Right renal cortex interstitium (tissue), 3 donors: Measurements from ENCODE around the gene HOMEZ. TPM values are rescaled to one million over a fixed set of nuclear protein-coding genes. Genes with fewer than 3 reads are reported as not detected.
"Not testable (repeated sequence)": the region's sequence is repeated elsewhere in the genome, so short reads cannot be mapped to it uniquely, and the experiment has no call there.

Source experiments
- DNase-seq, 3 donors: peaks; one replicate each; pipeline ENCODE4 v3.0.0-alpha.2; 2013; ENCODE audit warnings: low read depth in 3 of 3, low spot score in 2 of 3
- polyA plus RNA-seq, 3 donors: library from polyadenylated mRNA; unstranded; fragments of 120-200 nt; gene quantifications; one replicate each; pipeline ENCODE4 v1.2.1, GENCODE V29; 2013; ENCODE audit not compliant: insufficient read length in 3 of 3

The HOMEZ gene
- 10 to 100 TPM; 26.5 to 28.1 (median 26.9) TPM for polyA plus RNA-seq

GRCh38 chr14:23286020-23286901 is at the start of gene HOMEZ:
Gene HOMEZ, minus strand, starts transcription at chr14:23286132. Its CDS starts 180 bp downstream, at chr14:23285952.
- DNase-seq = peak; percentile 91 to 92 (median 92)

GRCh38 chr14:23335623-23336022 is 49.7 kb upstream of the HOMEZ start:
- DNase-seq = no peak

DNA sequence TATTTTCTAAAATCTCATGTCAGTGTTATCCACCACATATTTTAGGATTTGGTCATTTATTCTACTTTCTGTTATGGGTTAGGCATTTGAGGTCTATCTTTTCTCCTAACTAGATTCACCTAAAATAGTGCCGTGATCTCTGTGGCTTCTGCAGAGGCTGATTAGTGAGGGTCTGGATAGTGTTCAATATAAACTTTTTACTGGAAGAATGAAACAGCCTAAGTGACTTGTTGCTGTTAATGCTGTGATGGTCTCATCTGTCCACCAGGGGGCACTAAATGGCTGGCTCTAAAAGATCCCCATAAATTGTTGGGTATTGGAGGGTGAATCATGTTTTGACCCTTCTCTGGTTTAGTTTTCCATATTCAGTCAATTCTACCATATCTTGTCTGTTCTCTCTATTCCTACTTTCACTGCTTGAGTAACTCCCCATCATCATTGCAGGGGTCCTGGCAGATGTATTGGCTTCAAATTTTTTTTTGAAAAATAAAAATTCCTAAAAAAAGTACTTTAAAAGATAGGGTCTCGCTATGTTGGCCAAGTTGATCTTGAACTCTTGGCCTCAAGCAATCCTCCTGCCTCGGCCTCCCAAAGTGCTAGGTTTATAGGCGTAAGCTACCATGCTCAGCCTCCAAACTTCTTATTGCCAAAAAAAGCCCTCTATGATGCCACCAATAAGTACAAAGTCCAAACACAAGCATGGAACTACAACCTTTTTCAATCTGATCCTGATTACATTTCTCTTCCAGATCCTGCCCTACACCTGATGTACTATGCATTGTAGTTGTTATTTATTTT is 42.2 kb upstream of the HOMEZ start:
- peak in 2 of 3 donors; percentile 61 to 69 for DNase-seq

DNA sequence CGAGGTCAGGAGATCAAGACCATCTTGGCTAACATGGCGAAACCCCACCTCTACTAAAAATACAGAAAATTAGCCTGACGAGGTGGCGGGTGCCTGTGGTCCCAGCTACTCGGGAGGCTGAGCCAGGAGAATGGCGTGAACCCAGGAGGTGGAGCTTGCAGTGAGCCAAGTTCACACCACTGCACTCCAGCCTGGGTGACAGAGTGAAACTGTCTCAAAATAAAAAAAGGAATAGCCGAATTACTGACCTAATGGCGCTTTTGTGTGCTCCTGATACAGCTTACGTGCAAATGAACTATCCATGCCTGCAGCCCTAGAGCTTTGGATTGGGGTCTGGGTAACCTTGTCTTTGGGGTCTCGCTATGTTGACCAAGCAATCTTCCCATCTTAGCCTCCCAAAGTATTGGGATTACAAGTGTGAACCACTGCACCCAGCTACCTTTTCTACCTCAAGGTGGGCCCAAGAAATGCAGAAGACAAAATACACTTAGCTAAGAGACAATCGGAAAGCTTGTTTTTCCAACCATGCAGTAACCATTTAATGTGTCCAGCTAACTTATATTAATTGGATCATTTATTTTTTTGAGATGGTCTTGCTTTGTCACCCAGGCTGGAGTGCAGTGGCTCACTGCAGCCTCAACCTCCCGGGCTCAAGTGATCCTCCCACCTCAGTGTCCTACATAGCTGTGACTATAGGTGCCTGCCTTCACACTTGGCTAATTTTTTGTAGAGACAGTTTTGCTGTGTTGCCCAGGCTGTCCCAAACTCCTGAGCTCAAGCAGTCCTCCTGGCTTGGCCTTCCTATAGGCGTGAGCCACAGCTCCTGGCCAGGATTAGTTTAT is 40.8 kb upstream of the HOMEZ start:
- DNase-seq = no peak

DNA sequence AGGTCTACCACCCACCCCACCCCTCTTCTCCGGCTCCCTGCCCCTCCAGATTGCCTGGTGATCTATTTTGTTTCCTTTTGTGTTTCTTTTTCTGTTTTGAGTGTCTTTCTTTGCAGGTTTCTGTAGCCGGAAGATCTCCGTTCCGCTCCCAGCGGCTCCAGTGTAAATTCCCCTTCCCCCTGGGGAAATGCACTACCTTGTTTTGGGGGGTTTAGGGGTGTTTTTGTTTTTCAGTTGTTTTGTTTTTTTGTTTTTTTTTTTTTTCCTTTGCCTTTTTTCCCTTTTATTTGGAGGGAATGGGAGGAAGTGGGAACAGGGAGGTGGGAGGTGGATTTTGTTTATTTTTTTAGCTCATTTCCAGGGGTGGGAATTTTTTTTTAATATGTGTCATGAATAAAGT is 39.8 kb upstream of the HOMEZ start:
- DNase-seq = not testable (repeated sequence)

- no peak for DNase-seq
These were observed 39.1 kb upstream of the HOMEZ start for GRCh38 chr14:23324993-23325392.

DNA sequence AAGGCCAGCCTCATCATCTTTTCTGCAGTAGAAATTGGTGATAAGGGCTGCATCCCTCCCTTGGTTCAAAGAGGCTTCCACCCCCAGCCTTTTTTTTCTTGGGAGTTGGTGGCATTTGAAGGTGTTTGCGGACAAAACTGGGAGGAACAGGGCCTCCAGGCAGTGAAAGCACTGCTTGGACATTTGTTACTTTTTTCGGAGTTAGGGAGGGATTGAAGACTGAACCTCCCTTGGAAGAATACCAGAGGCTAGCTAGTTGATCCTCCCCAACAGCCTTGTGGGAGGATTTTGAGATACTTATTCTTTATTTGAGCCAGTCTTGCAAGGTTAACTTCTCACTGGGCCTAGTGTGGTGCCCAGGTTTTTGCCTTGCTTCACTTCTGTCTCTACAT is 38.5 kb upstream of the HOMEZ start:
- DNase-seq = no peak

- no peak for DNase-seq
These were observed 38.0 kb upstream of the HOMEZ start for GRCh38 chr14:23323838-23324454.

- no peak for DNase-seq
These were observed 36.9 kb upstream of the HOMEZ start for GRCh38 chr14:23322568-23323517.

- no peak for DNase-seq
These were observed 35.9 kb upstream of the HOMEZ start for GRCh38 chr14:23321572-23322547.

DNA sequence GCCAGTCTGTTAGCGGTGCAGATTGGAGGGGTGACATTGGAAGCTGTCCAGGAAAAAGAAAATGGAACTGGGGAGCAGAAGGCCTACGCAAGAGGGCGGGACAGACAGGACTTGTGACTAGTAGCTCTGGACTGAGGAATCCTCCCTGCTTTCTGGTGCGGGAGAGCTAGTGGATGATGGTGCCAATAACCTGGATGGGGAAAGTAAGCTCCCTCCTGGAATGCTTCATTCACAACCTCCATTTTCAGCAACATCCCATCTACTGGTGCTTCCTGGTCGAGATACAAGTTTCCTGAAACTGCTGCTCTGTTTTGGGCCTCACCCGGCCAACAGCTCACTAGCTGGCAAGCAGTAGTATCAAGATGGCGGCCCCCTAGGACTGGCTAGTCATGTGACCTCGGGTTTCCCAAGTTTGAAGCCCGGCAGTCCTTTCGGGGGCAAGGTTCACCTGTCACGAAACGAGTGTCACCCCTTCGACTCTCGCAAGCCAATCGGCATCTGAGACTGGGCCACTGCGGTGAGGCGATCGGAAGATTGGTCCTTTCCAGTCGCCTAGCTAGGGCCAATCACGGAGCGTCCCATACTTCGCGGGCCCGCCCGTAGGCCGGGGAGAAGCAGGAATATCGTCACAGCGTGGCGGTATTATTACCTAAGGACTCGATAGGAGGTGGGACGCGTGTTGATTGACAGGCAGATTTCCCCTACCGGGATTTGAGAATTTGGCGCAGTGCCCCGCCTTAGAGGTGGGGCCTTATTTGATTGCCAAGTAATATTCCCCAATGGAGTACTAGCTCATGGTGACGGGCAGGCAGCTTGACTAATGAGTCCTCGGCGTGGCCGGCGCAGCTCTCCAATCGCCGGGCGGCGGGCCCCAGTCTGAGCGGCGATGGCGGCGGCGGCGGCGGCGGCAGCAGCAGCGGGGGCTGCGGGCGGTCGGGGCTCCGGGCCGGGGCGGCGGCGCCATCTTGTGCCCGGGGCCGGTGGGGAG is 34.9 kb upstream of the HOMEZ start, which contains the start of gene PABPN1:
TSS of gene PABPN1 (plus strand) at position 874 of the 988 bp plus-strand sequence. CDS start at position 887, 13 bp downstream.
- DNase-seq = peak; percentile 100

- DNase-seq = no peak
These were observed 34.0 kb upstream of the HOMEZ start for GRCh38 chr14:23319746-23320583.

DNA sequence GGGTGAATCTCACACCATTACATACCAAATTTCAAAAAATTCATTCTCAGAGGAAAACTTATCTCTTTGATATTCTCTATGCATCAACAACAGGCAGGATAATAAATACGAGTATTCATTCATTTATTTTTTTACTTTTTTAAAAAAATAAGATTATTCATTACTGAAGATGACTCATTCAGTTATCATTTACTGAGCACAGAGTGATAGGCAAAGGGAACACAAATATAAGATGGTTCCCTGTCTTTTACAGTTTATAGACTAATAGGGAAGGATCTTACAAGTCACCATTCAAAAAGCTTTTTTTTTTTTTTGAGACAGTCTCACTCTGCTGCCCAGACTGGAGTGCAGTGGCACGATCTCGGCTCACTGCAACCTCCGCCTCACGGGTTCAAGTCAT is 30.4 kb upstream of the HOMEZ start:
- no peak for DNase-seq

DNA sequence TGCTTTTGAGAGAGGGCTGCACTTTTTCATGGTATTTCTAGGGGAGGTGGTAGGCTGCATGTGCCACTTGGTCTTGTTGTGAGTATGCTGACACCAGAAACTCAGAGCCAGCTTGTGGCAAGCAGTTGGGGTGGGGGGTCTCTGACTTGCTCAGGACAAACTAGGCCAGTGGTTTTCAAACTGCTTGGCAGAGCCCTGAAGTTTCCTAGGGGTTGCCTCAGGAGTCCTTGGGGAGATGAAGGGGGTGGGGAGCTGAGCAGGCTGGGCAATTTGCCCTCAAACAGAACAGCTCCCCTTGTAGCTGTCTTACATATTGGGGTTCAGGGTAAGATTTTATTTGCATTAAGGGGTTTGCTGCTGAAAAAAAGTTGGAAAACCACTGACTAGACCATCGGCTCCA is 24.6 kb upstream of the HOMEZ start:
- DNase-seq = no peak

DNA sequence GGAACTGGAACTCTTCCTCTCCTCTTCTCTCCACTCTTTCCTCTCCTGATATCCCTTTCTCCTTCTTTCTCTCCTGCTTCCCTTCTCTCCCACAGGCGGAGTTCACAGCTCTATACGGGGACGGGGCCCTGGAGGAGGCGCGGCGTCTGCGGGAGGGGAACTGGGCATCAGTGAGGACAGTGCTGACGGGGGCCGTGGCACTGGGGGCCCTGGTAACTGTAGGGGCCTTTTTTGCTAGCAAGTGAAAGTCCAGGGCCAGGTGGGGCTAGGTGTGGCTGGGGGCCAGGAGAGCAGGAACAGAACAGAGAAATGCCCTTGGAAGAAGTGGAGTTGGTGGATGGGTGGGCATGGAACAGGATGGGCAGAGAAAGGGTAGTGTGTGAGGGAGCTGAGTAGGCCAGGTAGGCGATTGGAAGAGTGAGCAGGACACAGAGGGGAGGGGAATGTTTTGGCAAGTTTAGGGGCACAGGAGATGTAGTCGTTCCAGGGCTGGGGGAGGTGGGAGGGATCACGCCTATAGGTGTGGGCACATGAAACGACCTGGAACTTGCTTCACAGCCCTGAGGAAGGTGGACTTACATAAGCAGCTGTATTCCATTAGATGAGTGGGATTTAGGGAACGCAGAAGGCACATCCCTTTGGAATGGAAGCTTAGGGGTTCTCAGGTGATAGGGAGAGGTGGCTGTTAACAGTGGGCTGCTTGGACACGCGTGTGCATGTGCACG is 23.0 kb upstream of the HOMEZ start:
- no peak for DNase-seq
